GM23338 (cell line): ENCODE data around the gene CFTR. TPM values are rescaled to one million over a fixed set of nuclear protein-coding genes. Genes with fewer than 3 reads are reported as not detected.

Experiments used
- ATAC-seq: fragments of 200-7000 bp; cut with Tn5 transposase; 3 replicates; pipeline ENCODE4 v1.9.1; 2020
- DNase-seq: peaks from one replicate; pipeline ENCODE4 v3.0.0-alpha.2; 2015; ENCODE audit warnings: low spot score
- H2AFZ ChIP-seq: fragments of 200-600 bp; sonication (generic); 2 replicates; pipeline ENCODE4 v1.8.0; 2016; ENCODE audit warnings: antibody characterized with exemption, mild to moderate bottlenecking, moderate library complexity
- H3F3A ChIP-seq: fragments of 200-600 bp; sonication (generic); replicated peaks from 2 replicates; pipeline ENCODE4 v1.8.0; 2017; ENCODE audit warnings: antibody characterized with exemption, mixed run types, low read depth
- H3K27ac ChIP-seq: fragments of 200-600 bp; sonication (generic); 2 replicates; pipeline ENCODE4 v1.6.1; 2016; ENCODE audit warnings: low read depth
- H3K27me3 ChIP-seq: fragments of 200-600 bp; sonication (generic); 2 replicates; pipeline ENCODE4 v1.8.0; 2016; ENCODE audit warnings: mild to moderate bottlenecking, mixed run types, moderate library complexity; ENCODE audit not compliant: insufficient read depth
- H3K36me3 ChIP-seq: fragments of 200-600 bp; sonication (generic); 2 replicates; pipeline ENCODE4 v1.8.0; 2016; ENCODE audit warnings: mild to moderate bottlenecking; ENCODE audit not compliant: insufficient read depth
- H3K4me1 ChIP-seq: fragments of 200-600 bp; sonication (generic); 2 replicates; pipeline ENCODE4 v1.8.0; 2016; ENCODE audit warnings: mild to moderate bottlenecking, moderate library complexity; ENCODE audit not compliant: insufficient read depth
- H3K4me2 ChIP-seq: fragments of 200-600 bp; sonication (generic); 2 replicates; pipeline ENCODE4 v1.7.1; 2017; ENCODE audit warnings: mixed run types
- H3K4me3 ChIP-seq: fragments of 200-600 bp; sonication (generic); 2 replicates; pipeline ENCODE4 v1.6.1; 2016; ENCODE audit warnings: mixed run types
- H3K79me2 ChIP-seq: fragments of 200-600 bp; sonication (generic); replicated peaks from 2 replicates; pipeline ENCODE4 v1.8.0; 2017; ENCODE audit warnings: mild to moderate bottlenecking; ENCODE audit not compliant: insufficient read depth
- H3K9me2 ChIP-seq: fragments of 200-600 bp; sonication (generic); 2 replicates; pipeline ENCODE4 v1.8.0; 2017; ENCODE audit not compliant: insufficient read depth
- H4K20me1 ChIP-seq: fragments of 200-600 bp; sonication (generic); replicated peaks from 2 replicates; pipeline ENCODE4 v1.8.0; 2017; ENCODE audit warnings: mild to moderate bottlenecking; ENCODE audit not compliant: insufficient read depth
- H3K27ac Mint-ChIP-seq: 2 replicates; pipeline ENCODE4 v1.8.0; 2020; ENCODE audit warnings: inconsistent platforms, mild to moderate bottlenecking, moderate library complexity, mixed read lengths
- H3K27me3 Mint-ChIP-seq: 3 replicates; pipeline ENCODE4 v1.8.0; 2022; ENCODE audit warnings: low read depth, mild to moderate bottlenecking, moderate library complexity, mixed read lengths, inconsistent platforms; ENCODE audit not compliant: insufficient read depth, poor library complexity
- H3K36me3 Mint-ChIP-seq: 3 replicates; pipeline ENCODE4 v1.8.0; 2021; ENCODE audit warnings: low read depth, mild to moderate bottlenecking, inconsistent platforms, moderate library complexity, mixed read lengths
- H3K4me1 Mint-ChIP-seq: 3 replicates; pipeline ENCODE4 v1.8.0; 2020; ENCODE audit warnings: mild to moderate bottlenecking, inconsistent platforms, mixed read lengths
- H3K4me3 Mint-ChIP-seq: 3 replicates; pipeline ENCODE4 v1.8.0; 2021; ENCODE audit warnings: moderate library complexity, mild to moderate bottlenecking, inconsistent platforms, mixed read lengths
- H3K9me3 Mint-ChIP-seq: 3 replicates; pipeline ENCODE4 v1.8.0; 2020; ENCODE audit warnings: moderate library complexity, mild to moderate bottlenecking, inconsistent platforms, mixed read lengths
- CREB1 ChIP-seq: fragments of 250-450 bp; sonication (Bioruptor Pico); IDR thresholded peaks from 2 replicates; pipeline ENCODE4 v1.5.0; 2020; ENCODE audit warnings: low read depth, mild to moderate bottlenecking, moderate library complexity
- CTCF ChIP-seq, 2 experiments: fragments of 200-600 bp in 1 of 2; sonication (generic) in 1 of 2; conservative IDR thresholded peaks; 2 replicates each; pipeline versions ENCODE4 v1.5.1 to v1.6.1; 2016 to 2017; ENCODE audit warnings: antibody characterized with exemption in 2 of 2, low read depth in 2 of 2, mild to moderate bottlenecking in 2 of 2, moderate library complexity in 1 of 2
- ETS1 ChIP-seq: IDR thresholded peaks from 2 replicates; pipeline ENCODE4 v1.6.1; 2016; ENCODE audit warnings: antibody characterized with exemption
- EZH2 ChIP-seq: fragments of 200-600 bp; sonication (generic); IDR thresholded peaks from one replicate; pipeline ENCODE4 v1.8.0; 2017; ENCODE audit warnings: antibody characterized with exemption, mild to moderate bottlenecking, low read depth; ENCODE audit not compliant: unreplicated experiment
- EZH2phosphoT487 ChIP-seq: fragments of 200-600 bp; sonication (generic); IDR thresholded peaks from one replicate; pipeline ENCODE4 v1.8.1; 2018; ENCODE audit warnings: antibody characterized with exemption; ENCODE audit not compliant: unreplicated experiment
- JUNB ChIP-seq: IDR thresholded peaks from one replicate; pipeline ENCODE4 v1.6.1; 2016; ENCODE audit warnings: antibody characterized with exemption; ENCODE audit not compliant: unreplicated experiment
- NANOG ChIP-seq: IDR thresholded peaks from 2 replicates; pipeline ENCODE4 v1.6.1; 2016; ENCODE audit warnings: antibody characterized with exemption, borderline replicate concordance
- POLR2AphosphoS5 ChIP-seq: IDR thresholded peaks from 2 replicates; pipeline ENCODE4 v1.6.1; 2016; ENCODE audit warnings: antibody characterized with exemption, low read depth
- REST ChIP-seq: IDR thresholded peaks from one replicate; pipeline ENCODE4 v1.6.1; 2018; ENCODE audit warnings: antibody characterized with exemption; ENCODE audit not compliant: unreplicated experiment
- STAT1 ChIP-seq: IDR thresholded peaks from one replicate; pipeline ENCODE4 v1.6.1; 2016; ENCODE audit warnings: antibody characterized with exemption; ENCODE audit not compliant: unreplicated experiment
- ZNF114 ChIP-seq: fragments of 250-450 bp; sonication (Bioruptor Pico); IDR thresholded peaks from 2 replicates; pipeline ENCODE4 v1.5.0; 2020; ENCODE audit warnings: mild to moderate bottlenecking, moderate library complexity
- ZNF331 ChIP-seq: fragments of 250-450 bp; sonication (Bioruptor Pico); IDR thresholded peaks from 2 replicates; pipeline ENCODE4 v1.5.0; 2020; ENCODE audit warnings: low read depth, mild to moderate bottlenecking, moderate library complexity
- ZNF462 ChIP-seq: fragments of 250-450 bp; sonication (Bioruptor Pico); IDR thresholded peaks from 2 replicates; pipeline ENCODE4 v1.5.0; 2020; ENCODE audit warnings: mild to moderate bottlenecking, moderate library complexity
- polyA plus RNA-seq: library from polyadenylated mRNA; unstranded; fragments of >200 nt; fragmentation: Nextera tagmentation; extraction: Ambion mirVana; gene quantifications from 2 replicates; pipeline ENCODE4 v1.2.1, GENCODE V29; 2016
- total RNA-seq: library from RNA; depleted of rRNA; stranded (reverse); fragments of >200 nt; shearing (Covaris generic); gene quantifications from 2 replicates; pipeline ENCODE4 v1.2.3, GENCODE V29; 2014

The CFTR gene
- total and polyA plus RNA-seq, 2 experiments from 2014 or later, result 0.45 to 1.2 TPM

- Histone ChIP-seq H3K4me2 (no peak overlapping the region), H3F3A (no peaks in the 10 kb centered on the region), H4K20me1 (no peaks in the 10 kb centered on the region), H3K79me2 (no peaks in the 10 kb centered on the region), H3K36me3 (no peaks in the 10 kb centered on the region), H3K27me3 (no peaks in the 10 kb centered on the region), H3K27ac (no peak overlapping the region), H3K9me2 (no peaks in the 10 kb centered on the region), H3K4me1 (peaks cover 16% of the 10 kb centered on the region), H3K4me3 (no peak overlapping the region), H2AFZ (no peak overlapping the region)
- Mint-ChIP-seq H3K4me3 (no peak overlapping the region), H3K4me1 (peaks cover 26% of the 10 kb centered on the region), H3K36me3 (no peaks in the 10 kb centered on the region), H3K9me3 (no peaks in the 10 kb centered on the region), H3K27me3 (peaks cover 6% of the 10 kb centered on the region), H3K27ac (no peak overlapping the region)
- no peak for DNase-seq
- ATAC-seq, result no peak
- TF ChIP-seq EZH2 (no peak), ZNF331 (CRISPR knock-in tag) (no peak), EZH2phosphoT487 (no peak), POLR2AphosphoS5 (no peak), REST (no peak), STAT1 (no peak), ZNF462 (CRISPR knock-in tag) (no peak), ZNF114 (CRISPR knock-in tag) (no peak), NANOG (no peak), ETS1 (no peak), CTCF (conservative IDR thresholded peaks at IDR 0.05; ENCODE audit: low read depth in 2 of 2) (no peak), JUNB (no peak), CREB1 (CRISPR knock-in tag) (no peak)
Observed at GRCh38 chr7:117667456-117667855, 187.6 kb downstream of the CFTR start.
